Stimulated activated CD8-positive, alpha-beta memory T cell treated with anti-CD3 and anti-CD28 coated beads, Interleukin-7, amount 100 ng/mL, for 24 hours (primary cell): ENCODE results near the gene NCKAP5.
"Not testable (repeated sequence)": the region's sequence is repeated elsewhere in the genome, so short reads cannot be mapped to it uniquely, and the experiment has no call there.

Experiments
- DNase-seq: peaks from one replicate; pipeline ENCODE4 v3.0.0-alpha.2; 2020; ENCODE audit warnings: low read depth

The NCKAP5 gene

DNA sequence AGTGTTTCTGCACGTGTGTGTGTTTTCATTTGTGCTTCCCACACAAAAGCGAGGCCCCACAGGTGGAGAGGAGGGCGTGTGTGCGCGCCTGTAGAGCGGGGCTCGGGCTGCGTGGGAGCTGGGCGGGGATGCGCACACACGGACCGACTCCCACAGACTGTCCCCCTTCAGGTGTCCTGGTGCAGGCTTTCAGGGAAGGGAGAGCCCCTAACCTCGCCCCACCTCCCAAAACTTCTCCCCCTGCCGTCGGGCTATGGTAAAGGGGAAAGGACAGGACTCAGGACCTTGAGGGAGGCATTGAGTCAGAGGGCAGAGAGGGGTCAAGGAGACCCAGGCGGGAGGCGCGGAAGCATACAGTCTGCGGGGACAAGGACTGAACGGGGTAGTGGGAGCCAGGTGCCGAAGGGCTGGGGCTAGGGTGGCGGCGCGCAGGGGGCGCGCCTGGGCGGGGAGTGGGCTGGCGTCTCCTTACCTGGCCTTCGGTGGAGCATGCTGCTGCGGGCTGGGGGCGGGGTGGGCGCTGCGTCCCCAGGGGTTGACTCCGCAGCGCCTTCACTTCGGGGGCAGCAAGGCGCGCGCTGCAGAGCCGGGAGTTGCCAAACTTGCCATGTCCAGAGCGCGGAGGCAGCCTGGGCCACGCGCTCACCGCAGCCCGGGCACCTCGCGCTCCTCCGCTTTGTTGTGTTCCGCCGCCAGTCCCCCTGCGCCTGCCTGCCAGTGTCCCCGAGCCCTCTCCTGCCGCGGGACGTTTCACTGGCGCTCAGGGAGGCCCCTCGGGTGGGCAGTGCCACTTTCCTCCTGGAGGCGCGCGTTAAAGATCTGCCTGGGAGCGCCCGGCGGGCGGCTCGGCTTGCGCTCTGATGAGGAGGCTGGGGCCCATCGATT, 302.0 kb downstream of the NCKAP5 start:
- no peak for DNase-seq

DNA sequence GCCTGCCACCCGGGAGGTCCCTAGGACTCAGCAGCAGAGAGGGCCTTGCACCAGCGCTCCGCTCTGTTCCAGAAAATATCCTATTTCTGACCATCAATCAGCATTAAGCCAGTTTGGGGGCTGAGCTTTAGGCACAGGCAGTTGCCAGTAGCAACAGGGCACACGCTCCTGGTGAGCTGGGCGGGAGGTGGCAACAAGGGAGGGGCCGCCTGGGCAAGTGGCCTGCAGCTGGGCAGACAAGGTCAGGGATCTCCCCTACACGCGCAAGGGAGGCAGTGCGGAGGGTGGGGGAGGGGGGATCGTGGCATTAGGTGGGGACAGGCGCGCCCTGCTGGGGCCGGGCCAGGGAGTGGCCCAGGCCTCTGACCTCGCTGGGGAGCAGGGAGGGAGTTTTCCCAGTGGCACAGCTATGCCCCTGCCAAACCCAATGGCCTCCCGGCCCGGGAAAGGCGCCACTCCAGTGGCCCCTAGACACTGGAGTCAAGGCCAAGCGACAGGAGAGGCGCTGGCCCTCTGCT, 302.8 kb downstream of the NCKAP5 start:
- DNase-seq: no peak

- DNase-seq: no peak
Observed at GRCh38 chr2:133264989-133265401, 303.3 kb downstream of the NCKAP5 start.

DNA sequence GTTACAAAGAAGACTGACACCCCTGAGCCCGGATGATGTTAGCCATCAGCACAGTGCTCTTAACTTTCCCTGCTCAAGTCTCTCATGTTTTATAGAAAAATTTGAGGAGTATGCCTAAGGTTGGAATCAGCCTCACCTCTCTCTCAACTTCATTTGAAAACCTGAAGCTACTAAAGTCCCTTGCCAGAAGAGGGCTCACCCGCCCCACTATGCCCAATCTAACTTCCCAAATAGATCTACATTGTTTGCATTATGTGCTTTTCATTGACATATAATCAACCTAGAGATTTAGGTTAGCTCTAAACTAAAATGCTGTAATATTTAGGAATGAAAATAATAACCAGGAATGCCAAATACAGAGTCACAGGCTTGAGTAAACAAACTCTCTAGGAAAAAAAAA, 305.4 kb downstream of the NCKAP5 start:
- no peak for DNase-seq

GRCh38 chr2:133255360-133255759, 312.9 kb downstream of the NCKAP5 start:
- DNase-seq: no peak

DNA sequence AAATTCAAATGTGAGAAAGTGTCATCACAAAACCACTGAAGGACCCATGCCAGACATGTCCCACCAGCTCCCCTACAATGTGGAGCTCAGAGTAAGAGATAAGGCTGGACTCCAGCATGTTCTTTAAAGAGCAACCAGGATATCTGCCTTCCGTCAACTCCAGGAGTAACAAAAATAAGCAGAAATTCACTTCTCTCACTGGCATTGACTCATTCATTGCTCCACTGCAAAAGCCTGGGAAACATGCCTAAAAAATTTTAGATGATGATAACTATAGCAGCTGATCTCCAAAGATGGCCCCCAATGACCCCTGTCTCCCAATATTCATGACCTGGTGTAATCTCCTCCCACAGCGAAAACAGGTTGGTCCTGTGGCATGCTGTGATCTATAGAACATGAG, 314.5 kb downstream of the NCKAP5 start:
- no peak for DNase-seq

DNA sequence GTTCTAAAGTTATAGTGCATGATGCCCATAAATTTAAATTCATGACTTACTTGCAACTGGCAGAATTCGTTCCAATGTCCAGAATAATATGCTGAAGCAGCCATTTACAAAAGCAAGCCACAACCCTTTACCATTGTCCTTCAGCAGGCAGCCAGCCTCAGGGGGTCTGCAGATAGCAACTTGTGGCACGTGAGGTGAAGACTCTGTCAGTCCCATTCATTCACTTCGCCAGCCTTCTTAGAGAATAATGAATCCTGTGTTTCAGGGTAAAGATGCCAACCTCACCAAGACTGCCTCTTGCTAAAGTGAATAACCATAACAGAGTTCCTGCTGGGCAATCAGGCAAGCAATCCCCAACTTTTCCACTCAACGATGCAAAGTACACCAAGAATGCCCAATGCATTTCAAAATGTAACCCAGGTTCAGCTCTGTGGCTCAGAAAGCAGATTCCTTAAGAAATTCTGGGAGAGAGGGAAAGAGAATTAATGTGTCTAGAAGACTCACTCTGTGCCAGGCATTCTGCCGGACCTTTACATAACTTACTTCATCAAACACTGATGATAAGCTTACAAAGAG, 315.4 kb downstream of the NCKAP5 start:
- no peak for DNase-seq

- DNase-seq: no peak
Observed at GRCh38 chr2:133249362-133249761, 318.9 kb downstream of the NCKAP5 start.

GRCh38 chr2:133248264-133248663, 320.0 kb downstream of the NCKAP5 start:
- no peak for DNase-seq

GRCh38 chr2:133247631-133248030, 320.6 kb downstream of the NCKAP5 start:
- no peak for DNase-seq

- no peak for DNase-seq
Observed at GRCh38 chr2:133241224-133241571, 327.1 kb downstream of the NCKAP5 start.

- DNase-seq: no peak
Observed at GRCh38 chr2:133240491-133241223, 327.6 kb downstream of the NCKAP5 start.

GRCh38 chr2:133235968-133236367, 332.3 kb downstream of the NCKAP5 start:
- DNase-seq: no peak

DNA sequence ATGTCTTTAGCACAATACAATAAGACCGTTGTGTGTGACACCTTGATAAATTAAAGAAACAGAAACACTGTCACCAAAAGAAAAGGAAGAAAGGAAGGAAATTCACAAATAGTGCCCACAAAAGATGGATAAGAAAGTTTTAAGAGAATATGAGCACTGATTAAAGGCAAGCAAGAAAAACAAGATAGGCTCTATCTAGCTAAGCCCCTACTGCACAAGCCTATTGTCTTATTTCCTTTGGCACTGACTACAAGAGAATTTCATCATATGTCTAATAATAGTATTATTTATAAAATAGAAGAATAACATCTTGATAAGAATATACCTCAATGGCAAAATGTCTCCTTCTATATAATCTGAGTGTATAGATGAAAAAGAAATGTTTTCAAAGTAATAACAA, 335.7 kb downstream of the NCKAP5 start:
- no peak for DNase-seq

DNA sequence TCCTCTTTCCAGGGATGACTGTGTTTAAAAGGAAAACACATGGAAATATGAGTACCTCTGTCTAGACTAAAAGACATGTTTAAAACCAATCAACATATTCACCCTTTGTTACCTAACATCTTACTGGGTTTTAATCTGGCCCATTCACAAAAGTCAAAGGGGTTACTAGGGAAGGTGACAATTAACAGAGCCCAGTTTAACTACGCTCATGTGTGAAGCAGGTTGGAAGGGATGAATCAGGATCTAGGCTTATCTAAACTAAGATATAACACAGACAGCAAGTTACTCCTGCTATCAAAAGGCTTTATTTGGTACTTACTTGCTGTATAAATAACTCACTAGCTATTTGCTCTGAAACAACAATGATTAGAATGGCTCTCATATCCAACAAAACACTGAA, 337.0 kb downstream of the NCKAP5 start:
- DNase-seq: no peak

GRCh38 chr2:133229974-133230373, 338.3 kb downstream of the NCKAP5 start:
- no peak for DNase-seq

- DNase-seq: no peak
Observed at GRCh38 chr2:133223226-133223625, 345.0 kb downstream of the NCKAP5 start.

DNA sequence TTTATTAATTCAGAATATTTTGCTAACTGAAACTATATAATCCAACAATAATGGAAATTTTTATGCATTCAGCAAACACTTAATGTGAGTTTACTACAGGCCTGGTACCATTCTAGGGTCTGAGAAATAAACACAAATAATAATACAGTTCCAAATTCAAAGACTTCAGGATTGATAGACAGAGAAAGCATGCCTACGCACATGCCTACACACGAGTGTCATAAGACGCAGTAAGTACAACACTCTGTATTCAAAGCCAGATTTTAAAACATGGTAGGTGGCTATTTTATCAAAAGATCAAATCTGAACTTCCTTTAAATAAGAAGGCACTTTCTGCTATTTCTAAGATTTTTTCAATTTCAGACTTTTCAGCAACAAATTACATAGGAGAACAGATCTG, 346.9 kb downstream of the NCKAP5 start:
- no peak for DNase-seq

DNA sequence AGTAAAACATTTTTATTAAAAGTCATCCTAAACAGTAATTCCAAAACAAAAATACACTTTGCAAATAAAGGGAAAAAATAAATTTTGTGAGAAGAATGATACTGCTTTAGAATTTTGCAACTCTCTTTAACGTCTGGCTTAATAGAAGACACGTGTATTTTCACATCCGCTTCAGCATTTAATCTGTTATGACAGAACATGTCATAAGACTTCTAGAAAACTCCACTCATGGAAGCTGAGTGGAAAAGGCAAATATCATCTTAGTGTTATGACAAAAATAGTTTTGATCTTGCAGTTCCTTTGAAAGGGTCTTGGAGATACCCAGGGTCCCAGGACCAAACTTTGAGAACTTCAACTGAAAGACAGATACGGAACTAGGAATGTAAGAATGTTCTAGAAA, 350.1 kb downstream of the NCKAP5 start:
- no peak for DNase-seq

DNA sequence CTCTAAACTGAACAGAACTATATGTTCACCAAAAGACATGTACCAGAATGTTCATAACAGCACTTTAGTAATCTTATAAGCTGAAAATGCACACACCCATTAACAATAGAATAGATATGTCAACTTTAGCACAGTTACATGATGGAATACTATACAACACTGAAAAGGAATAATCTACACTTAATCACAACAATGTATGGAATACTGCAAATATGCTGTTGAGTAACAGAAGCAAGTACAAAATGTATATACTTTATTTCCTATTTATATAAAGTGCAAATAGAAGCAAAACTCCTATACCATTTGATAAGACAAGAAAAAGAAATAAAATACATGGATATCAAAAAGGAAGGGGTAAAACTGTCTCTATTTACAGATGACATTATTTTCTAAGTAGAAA, 352.8 kb downstream of the NCKAP5 start:
- no peak for DNase-seq

DNA sequence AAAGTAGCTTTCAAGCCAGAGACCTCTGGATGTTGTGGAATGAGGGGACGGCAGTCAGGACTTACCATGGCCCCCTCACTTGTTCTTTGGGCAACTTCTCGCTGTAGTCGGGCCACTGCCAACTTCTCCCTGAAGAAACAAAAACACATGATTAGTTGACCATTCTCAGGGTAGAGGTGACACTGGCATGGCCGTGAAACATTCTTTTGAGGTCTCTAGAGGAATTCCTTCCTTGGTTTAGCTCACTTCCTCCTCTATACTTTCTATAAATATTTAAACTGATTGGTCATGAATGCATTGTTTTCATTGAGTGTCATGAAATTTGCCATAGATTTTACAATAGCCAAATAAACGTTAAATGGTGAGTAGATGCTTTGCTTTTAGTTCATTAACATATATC, 354.6 kb downstream of the NCKAP5 start:
- DNase-seq: no peak

GRCh38 chr2:133209325-133209724, 358.9 kb downstream of the NCKAP5 start:
- DNase-seq: no peak

DNA sequence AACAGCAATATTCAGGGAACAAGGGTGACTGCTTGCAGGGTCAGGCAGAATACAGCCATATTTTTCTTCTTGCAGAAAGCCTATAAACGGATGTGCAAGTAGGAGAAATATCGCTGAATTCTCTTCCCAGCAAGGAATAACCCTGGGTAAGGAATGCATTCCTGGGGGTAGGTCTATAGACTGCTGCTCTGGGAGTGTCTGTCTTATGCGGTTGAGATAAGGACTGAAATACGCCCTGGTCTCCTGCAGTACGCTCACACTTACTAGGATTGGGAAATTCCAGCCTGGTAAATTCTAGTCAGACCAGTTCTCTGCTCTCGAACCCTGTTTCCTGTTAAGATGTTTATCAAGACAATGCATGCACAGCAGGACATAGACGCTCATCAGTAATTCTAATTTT, 361.6 kb downstream of the NCKAP5 start:
- DNase-seq: not testable (repeated sequence)
